GM18870 (cell line): ENCODE data around the gene MOXD1.

Experiments used
- ATAC-seq: cut with Tn5 transposase; IDR thresholded peaks from one replicate; pipeline ENCODE4 v1.9.1; 2021; ENCODE audit warnings: moderate library complexity; ENCODE audit not compliant: unreplicated experiment

MOXD1 gene

DNA sequence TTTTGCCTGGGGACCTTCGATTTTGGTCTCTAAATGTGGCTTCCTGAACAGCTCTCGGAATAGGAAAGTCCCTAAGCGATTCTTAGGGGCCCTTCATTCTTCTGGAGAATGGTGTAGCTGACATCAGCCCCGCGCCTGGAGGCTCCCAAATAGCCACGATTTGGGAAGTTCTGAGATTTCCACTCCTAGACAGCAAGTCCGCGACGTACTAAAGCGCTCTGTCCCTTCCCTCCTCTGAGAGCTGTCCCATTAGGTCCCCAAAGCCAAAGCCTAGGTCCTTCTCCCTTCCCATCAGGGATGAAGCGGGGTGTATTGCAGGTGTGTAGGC is 756 bp downstream of the MOXD1 start:
- no peak for ATAC-seq

DNA sequence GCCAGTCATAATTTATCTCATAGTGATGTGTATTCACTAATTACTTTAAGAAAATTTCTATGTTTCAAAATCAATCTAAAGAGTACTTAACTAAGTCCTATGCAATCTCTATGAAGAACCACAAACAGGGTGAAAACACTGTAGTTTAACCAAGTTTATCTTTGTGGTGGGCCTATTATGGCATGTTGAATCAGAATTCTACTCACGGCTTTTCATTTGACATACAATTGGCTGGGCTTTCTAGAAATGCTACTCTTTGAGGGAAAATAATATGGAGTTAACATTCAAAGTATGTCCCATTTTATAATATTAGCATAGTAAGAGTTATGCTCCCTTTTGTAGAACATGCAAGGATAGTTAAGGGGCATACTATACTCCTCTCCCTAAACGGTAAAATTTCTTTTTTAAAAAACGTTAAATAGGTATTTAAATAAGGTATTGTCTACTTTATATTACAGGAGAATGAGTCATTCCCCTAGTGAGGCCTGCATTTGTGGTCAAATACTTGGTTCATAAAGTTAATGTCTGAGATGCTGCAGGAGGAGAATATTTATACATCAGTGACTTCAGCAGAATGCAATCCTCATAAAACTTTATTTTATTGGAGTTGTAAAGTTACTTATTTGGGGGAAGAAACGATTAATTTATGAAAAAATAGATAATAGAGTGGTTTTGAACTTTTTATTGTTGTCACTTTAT is 1.8 kb downstream of the MOXD1 start:
- no peak for ATAC-seq

DNA sequence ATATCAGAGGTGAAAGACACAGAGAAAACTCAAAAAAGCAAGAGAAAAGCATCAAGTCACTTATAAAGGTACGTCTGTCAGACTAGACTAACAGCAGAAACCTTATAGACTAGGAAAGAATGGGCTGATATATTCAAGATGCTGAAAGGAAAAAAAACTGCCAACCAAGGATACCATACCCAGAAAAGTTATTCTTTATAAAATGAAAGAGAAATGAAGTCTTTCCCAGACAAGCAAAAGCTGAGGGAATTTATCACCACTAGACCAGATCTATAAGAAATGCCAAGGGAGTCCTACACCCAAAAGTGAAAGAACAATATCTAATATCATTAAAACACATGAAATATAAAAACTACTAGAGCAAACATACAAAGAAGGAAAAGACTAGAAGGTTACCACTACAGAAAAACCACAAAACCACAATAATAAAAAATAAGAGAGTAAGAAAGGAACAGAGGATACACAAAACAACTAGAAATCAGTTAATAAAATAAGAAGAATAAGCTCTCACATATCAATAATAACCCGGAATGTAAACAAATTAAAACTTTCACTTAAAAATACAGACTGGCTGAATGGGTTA is 6.2 kb downstream of the MOXD1 start:
- no peak for ATAC-seq

DNA sequence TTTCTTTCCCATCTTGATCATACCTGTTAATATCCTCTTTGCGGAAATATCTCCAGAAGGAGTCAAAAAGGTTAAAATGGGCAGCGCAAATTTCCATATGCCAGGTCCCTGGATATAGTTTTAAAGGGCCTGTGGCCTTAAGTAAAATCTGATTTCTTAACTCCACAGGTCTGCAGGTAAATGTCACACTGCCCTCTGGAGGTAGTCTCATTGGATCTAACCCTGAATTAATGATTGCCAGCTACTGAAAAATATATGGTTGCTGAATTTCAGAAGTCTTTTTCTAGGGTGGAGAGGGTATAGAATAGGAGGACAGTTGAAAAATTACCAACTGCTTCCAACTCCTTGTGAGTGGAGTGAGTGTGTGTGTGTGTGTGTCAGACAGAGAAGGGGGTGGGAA is 8.5 kb downstream of the MOXD1 start:
- ATAC-seq = no peak

DNA sequence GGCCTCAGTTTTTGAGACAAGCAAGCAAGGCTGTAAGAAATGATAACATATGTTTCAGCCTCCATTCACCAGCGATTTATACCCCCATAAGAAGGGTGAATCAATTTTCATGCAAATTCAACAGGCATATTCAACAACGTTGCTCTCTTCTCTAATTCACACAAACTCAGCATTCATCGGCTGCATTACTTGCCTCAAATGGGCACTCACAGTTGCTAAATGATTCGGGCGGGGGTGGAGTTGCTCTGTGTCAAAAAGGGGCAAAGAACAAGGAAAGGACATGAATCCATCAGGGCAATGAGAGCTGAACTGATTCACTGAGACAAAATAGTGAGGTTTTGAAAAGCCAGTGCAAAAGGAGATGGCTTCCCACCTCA is 9.0 kb downstream of the MOXD1 start:
- no peak for ATAC-seq

DNA sequence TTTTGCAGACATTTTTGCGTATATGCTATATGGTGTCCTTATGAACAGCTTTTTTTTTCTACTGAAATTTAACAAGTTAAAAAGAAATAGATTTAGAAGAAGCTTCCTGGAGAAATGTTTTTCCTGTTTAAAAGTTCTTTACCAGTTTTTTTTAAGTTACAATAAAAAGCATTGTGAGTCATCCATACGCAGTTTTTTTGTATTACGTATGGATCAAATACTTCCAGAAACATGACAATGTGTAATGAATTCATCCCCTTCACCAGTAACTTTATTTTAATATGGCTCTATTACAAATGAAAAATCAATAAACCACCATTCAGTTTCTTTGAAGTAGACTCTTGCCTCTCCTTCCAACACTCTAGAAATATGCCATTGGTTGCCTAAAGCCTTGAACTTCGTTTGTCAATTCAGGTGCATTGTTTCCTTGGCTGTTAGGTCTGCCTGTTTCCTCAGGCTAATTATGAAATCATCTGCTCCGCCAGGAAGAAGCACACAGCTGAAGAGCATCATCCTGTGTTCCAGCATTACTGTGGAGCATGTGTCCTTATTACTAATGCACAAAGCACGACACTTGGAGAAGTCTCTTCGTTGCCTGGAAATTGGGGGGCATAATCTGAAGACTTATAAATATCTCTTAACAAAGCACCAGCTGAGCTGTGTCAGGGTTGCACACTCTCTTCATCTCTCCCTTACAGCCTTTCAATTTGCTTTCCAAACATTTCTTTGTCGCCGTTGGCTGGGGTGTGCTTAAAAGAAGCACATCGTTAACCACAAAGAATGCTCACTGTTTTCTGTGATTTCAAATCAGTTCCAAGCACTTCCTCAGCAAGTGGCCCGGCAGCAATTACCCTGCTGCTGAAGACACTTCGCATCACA is 9.6 kb downstream of the MOXD1 start:
- no peak for ATAC-seq

DNA sequence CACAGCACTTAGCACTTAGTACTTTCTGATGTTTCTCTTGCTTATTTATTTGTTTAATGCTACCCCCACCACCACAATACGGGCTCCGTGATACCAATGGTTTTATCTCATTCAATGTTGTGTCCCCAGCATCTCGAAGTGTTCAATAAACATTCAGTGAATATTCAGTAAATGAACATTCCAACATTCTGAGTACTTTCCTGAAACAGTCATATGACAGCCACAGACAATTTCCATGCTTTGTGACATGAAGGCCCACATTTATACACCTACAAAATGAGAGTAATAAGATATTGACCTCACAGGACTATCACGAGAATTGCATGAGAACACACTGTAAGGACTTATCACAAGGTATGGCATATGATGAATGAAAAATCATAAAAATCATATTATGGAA is 10.8 kb downstream of the MOXD1 start:
- no peak for ATAC-seq

DNA sequence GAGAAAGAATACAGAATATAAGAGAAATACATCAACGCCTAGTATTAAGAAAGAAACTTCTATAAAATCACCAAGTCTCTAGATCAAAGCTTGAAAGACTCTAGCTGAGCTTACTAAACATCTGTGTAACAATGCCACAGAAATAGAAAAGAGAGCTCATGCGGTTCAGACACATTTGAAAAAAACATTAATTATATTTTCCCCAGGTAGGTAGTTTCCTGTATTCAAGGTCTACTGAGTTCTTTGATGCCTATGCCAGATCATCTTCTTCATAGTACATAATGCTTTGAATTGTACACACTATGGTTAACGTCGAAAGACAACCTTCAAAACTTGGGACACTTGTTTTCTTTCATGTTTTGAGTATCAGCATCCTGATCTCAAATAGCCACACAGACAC is 11.3 kb downstream of the MOXD1 start:
- peak; percentile 50 for ATAC-seq

DNA sequence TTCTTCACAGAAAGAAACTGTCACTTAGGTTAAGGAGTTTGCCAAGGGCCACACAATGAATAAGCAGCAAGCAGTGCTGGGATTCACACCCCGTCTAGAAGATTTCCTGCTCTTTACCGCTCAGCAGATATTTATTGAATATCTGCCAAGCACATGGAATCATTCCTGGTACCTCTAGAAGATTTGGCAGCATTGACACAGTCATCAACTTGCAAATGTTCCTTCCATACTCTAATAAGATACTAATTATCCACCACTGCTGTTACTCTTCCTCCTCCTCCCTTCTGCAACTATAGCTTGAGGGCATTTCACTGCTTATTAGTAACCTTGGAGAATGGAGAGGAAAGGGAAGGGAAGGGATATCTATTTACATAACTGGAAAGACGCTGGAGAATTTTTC is 13.0 kb downstream of the MOXD1 start:
- ATAC-seq = no peak

DNA sequence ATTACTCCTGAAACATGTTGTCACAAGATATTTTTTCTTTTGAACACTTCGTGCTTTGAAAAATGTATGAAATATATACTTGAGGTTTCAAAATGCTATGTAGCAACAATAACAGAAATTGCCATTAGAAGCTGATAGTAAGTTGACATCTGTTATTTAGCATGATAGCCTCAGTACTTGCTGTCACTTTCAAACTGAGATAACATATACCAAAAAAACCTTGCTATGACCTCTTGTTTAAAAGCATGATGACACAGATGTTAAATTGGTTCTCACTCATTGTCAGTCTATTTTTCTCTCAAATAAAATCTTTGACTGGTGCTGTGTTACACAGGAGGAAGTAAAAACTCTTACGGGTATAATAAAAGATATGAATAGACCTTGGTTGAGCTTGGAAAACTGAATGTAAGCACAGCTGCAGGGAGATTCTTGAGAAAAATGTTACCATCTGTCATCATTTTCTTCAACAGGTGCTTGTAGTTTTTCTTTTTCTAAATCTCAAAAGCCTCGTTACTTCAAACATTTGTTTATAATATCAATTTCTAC is 18.6 kb downstream of the MOXD1 start:
- ATAC-seq = no peak

DNA sequence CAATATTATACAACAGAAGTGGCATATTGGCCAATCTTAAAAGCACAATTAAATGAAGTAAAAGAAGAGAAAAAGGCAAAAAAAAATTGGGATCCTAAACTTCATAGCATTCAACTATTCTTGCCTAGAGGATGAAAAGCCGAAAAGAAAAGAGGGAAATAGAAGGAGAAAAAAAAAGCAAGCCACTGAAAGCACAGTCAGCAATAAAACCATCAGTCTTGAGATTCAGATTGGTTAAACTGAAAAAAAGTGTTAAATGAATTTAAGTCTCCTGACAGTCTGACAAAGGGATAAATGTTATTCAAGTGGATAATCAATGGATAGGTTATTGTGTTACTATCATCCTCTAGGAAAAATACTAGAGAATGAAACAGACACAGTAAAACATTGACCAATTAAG is 19.9 kb downstream of the MOXD1 start:
- no peak for ATAC-seq

DNA sequence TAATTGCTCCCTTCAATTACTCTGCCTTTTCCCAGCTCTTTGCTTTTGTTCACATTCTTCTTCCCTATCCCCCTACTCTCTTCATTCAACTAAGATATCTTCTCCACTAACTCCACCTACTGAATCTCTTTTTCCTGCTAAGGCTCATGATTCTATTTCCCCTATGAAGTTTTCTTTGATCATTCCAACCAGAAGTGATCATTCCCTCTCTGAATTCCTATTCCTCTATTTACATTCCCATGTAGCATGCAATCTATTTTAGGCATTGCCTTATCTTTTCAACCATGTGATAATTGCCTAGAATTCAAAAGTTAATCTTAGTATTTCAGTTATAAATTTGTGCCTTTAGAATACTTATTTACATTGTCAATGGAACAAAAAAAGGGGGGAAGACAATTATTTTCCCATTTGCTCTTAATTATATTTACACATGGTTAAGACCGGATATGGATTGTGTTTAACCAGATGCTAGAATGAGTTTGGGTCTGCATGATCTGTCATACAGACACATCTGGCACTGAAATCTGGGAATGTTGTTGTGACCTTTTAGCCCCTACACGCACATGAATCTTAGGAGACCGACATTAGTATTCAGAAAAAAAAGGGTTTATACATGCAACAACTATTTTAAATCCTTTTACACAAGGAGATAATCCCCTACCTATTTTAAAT is 20.8 kb downstream of the MOXD1 start:
- ATAC-seq = no peak

DNA sequence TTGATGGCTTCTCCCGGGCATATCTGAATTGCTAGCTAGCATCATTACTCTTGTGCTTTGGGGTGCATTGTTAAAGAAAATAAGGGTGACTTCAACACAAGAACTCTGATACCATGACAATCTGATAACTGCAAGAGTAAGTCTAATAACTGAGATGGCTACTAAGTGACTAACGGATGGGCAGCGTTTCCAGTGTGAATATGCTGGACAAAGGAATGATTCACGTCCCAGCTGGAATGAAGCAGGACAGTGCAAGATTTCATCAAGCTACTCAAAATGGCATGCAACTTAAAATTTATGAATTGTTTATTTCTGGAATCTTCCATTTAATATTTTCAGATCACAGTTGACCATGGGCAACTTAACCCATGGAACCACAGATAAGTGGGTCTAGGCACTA is 31.7 kb downstream of the MOXD1 start:
- ATAC-seq = no peak

DNA sequence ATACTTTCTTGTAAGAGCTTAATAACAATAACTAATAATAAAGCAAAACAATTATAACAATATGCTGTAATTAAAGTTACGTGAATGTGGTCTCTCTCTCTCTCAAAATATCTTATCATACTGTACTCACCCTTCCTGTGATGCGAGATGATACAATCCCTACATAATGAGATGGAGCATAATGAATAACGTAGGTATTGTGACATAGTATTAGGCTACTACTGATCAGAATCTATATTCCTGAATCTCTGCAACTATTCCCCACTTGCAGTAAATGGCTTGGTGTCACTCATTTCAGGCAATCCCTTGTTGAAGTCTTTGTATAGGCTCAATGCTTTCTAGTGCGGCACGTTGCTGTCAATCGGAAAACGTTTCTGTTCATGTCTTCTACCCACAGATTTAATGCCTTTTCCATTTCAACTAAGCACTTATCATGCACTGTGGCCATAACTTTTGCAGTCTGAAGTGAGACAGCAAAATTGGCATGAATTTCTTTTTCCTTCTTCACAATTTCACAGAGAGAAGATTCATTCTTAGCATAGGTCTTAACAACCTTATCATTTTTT is 32.3 kb downstream of the MOXD1 start:
- ATAC-seq = no peak

DNA sequence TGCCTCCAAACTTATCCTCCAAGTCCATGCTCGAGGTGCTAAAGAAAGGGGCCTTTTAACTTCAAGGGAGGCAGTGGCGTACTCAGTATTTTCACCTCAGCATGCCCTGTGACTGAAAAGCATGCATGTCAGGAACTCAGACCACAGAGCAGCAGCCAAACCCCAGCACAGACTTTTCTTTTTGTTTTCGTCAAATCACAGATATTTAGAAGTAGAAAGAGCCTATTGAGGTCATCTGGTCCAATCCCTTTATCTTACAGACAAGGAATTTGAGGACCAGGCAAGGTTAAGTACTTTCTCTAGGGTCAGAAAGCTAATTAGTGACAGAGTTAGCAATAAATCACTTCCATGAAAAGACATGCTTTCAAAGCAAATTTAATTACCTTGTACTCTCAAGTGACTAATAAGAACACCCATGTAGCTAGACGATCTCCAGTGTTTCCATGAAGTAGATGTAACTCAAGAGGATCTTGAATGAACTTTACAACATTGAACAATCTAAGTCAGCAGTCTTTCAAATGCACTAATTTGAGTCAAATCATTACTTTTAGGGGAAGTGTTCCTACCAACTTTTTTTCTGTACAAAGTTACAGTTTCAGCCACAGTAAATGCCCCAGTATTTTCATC is 35.9 kb downstream of the MOXD1 start:
- ATAC-seq = peak; percentile 98

DNA sequence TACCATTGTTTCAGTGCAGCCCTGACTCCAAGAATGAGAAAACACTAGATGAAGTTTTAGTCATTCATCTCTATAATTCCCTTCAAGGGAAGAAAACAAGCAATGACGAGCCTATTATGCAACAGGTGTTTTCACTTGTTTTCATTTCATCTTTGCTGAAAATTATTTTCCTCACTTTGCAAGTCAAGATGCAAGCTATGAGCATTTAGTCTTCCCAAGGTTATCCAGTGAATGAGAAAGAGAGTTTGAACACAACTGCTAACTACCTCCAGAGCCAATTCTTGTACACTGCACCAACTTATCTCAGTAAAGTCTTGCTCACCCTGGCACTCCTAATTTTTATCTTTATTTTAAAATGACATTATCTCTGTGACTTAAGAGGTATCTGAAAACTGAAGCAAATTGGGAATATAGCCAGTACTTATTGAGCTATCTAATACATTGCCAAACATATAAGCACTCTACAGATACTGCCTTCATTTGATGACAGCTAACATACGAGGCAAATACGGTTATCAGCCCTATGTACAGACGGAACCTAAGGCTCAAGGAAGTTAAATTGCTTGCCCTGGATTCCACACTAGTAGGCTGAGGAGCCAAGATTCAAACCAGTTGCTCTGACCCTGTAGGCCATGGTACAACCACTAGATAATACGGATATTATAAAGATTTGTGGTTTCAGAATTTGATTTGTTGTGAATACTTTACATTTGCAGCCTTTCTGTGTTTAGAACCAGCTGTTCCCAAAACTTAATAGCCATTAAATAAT is 36.8 kb downstream of the MOXD1 start:
- ATAC-seq = no peak

DNA sequence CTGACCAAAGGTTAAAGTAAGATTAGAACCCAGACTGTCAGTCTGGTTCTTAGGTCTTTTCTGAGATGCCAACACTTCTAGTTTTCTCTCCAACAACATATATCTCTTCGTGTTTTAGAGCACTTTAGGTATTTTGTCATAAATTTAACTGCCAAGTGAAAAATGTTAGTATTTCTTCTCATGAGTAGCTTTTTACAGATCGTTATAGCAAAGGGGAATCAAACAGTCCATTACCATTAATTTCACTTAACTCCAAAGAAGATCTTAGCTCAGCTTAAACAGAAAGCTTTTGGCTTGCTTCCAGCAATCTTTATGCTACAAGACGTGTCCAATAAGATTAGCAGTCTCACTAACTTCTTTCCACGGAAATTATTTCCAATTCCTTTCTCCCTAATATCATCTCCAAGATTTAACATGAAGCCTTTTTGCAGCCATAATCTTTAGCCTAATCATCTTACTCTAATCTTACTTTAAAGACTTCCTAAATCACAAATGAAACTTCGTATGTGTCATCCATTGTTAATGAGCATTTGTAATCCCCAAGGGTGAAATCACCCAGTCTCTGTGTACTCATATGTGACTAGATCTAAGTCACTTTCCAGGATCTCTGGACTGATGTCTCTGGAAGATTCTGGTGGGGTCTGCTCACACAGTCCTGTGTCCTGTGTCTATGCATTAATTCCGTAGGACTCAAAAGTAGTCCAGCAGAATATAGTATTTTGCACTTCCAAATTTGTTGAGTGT is 38.7 kb downstream of the MOXD1 start:
- no peak for ATAC-seq

DNA sequence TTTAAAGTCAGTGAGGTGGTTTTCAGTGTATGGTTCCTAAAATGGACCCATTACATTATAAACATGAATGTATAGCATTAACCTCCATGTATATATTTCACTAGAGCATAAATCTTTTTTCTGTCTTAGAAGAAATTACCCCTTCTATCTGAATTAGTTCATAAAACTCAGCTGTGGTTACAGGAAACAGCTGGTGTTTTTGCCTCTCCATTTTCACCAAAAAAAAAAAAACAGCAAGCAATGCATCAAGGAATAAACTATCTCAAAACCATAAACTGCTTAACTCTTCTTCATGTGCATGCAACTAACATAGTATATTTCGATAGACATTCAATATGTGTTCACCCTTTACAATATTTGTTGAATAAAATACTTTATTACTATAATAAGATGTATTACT is 40.2 kb downstream of the MOXD1 start:
- ATAC-seq = no peak

DNA sequence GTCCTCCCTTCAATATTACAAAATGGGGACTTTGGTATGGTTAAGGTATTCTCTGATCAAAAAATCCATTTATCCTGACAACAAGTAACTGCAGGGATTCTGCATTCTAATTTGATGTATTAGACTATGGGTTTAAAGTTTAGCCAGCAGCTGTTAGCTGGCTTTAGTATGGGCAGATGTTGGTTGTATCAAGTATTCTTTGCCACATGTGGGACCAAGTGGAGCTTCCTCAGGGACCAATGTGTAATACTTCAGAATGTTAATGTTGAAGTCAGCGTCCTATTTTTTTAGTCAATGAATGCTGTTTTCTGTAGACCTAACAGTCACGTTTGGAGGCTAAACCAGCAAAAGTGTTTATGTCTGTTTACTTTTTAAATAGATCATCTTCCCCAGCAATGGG is 41.4 kb downstream of the MOXD1 start:
- ATAC-seq = no peak
